Left kidney (tissue), 2 donors: ENCODE results near the gene GGNBP2. TPM values are rescaled to one million over a fixed set of nuclear protein-coding genes. Genes with fewer than 3 reads are reported as not detected.

Experiments
- DNase-seq: peaks from one replicate; pipeline ENCODE4 v3.0.0-alpha.2; 2013
- polyA plus RNA-seq: library from polyadenylated mRNA; unstranded; fragments of 120-200 nt; gene quantifications from one replicate; pipeline ENCODE4 v1.2.1, GENCODE V29; 2013; ENCODE audit not compliant: insufficient read length

GGNBP2 gene
- polyA plus RNA-seq, 1 donor: 112 TPM

DNA sequence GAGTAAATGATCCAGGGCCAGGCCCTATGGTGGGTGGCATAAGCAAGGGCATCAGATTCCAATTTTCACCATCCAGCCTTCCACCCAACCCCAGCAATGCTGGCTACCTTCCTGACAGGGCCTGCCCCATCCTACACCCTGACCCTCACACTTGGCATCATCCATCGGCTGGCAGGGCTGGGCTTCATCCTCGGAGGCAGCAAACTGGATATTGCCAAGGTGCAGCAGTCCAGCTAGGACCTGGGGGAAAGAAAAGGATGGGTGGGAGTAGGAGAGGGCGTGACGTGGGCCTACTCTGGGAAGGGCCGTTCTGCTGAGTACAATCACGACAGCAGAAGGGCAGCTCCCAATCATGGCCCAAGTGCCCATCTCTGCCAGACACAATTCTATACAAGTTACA lies 33.5 kb upstream of the GGNBP2 start:
- DNase-seq: no peak

DNA sequence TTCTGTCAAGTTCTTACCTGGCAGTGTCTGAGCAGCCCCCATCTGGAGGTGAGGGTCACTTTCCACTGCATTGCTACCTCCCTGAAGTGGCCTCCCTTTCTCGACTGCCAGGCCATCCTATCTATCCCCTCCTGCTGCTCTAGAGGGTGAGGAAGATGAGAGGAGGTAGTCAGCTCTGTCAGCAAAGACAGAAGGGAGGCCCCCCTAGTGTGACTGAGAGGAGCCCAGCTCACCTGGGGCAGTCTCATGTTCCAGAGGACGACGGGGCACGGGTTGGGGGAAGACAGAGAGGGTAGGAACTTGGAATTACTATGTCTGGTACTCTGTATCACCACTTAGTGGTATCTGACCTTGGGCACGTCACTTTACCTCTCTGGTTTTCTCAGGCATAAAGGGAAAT lies 32.1 kb upstream of the GGNBP2 start:
- no peak for DNase-seq

DNA sequence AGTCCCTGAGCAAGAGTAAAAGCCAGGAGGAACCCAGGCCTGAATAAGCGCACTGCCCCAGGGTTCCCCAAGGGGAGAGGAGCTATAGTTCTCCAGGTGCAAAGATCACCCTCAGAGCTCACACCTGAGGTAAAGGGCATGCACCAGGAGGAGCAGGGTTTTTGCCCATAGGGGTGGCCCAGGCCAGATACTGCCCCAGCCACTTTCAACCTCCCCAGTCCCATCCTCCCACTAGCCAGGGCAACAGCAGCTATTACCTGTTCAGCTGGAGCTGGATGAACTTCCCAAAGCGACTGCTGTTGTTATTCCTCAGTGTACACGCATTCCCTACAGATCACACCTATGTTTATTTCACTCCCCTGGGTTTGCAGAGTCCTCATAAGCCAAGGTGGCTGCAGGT lies 29.9 kb upstream of the GGNBP2 start:
- no peak for DNase-seq

DNA sequence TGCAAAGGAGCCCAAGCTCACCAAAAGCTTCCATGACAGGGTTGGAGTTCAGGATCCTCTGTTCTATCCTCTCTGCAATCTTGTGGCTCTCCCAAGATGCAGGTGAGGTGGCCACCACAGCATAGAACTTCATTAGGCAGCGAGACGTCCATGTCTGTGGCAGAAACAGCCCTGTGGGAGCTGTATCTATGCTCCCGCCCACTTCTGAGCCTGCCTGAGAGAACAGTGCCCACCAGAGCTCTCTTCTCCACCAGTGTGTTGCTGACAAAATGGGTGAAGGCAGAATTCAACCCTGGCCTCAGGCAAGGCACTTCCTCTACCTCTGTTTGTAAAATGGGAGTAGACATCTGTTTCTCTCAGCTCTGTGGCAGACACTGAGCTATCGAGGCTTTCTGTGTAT lies 28.9 kb upstream of the GGNBP2 start:
- no peak for DNase-seq

DNA sequence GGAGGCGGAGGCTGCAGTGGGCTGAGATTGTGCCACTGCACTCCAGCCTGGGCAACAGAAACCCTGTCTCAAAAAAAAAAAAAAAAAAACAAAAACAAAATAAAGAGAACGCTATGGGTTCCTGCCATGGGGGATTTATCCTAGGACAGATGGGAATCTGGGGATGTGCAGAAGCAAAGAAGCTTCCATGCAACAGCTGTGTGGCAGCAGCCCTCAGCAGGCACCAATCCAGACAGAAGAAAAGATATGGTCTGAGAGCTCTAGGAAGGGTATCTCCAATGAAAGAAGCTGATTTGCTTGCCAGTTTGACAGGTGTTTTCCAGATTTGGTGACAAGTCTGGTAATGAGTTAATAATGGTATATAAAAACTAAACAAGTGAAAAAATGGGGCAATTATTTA lies 21.6 kb upstream of the GGNBP2 start:
- DNase-seq: no peak

DNA sequence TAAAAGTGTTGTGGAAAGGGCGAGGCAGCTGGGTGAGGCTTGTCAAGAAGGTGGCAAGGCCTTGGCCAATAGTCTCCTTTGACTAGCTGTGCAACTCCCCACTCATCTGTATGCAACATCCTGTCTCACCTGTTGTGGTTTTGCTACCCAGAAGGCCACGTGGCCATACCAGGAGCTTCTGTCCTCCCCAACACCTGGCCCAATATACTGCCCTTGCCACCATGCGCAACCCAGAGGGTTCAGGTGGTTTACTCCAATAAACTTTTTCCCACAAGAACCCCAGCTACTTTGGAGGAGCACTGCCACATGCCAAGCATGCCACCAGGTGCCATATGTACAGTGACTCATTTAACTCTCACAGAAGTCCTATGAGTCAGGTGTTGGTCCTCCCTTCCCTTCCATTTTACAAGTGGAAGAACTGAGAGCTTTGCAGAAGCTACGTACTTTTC lies 20.3 kb upstream of the GGNBP2 start:
- no peak for DNase-seq

DNA sequence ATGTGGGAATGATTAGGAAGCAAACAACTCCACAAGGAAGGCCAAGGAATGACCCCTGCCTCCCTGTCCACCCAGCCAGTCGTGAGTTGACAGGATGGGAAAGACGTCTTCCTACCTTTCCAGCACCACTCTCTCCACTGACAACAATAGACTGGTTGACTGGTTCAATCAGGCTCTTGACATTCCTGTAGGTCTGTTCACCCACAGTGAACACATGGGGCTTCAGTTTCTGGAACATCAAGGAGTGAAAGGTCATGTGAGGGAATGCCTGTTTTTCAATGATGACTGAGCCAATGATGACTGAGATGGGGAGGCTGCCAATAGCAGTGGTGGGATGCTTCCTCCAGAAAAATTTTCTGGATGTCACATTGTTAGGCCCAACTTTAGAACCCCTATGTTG lies 19.6 kb upstream of the GGNBP2 start:
- DNase-seq: no peak

DNA sequence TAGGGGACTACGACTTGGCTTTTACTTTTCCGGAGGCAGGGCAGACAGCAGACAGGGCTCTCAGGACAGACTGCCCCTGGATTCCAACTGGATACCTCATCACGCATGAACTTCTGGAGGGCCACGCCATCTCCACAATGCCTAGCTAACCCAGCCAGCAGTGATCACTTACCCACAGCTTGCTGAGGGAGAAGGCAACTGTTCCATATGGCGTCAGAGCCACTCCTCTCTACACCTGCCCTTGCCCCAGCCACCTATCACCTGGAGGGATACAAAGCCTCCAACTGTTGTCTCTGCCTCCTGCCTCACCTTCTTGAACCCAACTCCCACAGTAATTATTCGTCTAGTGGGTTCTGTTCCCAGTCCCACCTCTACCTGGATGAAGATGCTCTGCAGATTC lies 18.8 kb upstream of the GGNBP2 start:
- no peak for DNase-seq

DNA sequence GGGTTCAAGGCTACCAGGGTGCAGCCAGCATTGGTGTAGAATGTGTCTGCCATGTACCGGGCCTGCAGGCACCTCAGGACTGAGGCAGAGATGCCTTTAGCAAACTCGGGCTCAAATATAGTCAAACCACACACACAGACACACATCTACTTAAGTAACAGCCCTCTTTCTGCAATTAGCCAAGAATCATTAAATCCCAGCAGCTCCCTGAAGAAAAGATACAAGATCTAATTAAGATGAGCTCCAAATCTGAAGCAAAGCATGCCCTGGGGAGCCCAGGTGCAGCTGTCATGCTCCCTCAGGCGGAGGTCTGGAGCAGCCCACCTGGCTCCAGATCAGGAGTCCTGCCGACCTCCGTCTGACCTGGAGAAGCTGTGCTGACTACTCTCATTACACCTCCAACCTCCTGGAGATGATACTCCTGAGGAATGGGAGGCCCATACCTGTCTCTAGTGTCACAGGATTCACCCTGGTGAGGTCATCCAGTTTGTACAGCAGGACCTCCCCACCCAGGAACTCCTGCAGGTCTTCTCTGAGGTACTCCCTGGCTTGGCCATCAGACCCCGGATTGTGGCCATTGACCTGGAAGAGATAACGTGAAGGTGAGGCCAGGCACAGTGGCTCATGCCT lies 17.0 kb upstream of the GGNBP2 start:
- DNase-seq: no peak

DNA sequence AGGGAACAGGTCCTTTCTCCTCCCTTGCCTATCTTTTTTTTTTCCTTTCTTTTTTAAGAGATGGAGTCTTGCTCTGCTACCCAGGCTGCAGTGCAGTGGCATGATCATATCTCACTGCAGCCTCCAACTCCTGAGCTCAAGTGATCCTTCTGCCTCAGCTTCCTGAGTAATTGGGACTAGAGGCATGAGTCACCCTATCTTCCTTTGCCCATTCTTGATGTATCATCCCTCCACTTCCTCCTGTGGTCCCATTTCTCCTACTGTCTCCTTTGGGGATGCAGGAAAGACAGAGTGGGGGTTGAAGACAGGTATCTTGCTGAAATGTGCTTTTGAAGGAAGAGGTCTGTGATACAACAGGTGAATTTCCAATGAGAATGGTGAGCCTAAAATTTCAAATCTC lies 15.6 kb upstream of the GGNBP2 start:
- DNase-seq: no peak

DNA sequence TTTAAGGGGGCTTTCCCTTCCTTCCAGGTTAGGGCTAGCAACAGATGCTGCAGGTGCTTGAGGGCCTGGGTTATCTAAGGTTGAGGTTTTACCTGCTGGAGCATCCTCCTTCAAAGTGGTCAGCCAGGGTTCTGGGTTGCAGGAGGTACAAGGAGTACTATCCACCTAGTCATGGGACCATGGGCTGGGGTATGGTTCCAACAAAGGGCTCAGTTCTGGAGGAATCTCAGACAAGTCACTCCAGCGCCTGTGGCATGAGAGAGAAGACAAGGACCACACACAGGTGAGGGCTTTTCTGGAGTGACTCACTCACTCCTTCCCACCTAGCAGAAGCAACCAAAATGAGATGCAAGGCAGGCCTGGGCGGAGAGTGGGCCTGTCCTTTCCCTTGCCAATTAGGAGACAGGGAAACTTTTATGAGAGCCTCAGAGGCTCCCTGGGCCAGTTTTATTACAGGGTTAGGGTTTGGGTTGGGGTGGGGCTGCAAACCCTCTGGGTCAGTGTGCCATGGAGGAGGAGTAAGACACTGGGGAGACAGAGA lies 12.2 kb upstream of the GGNBP2 start:
- no peak for DNase-seq

DNA sequence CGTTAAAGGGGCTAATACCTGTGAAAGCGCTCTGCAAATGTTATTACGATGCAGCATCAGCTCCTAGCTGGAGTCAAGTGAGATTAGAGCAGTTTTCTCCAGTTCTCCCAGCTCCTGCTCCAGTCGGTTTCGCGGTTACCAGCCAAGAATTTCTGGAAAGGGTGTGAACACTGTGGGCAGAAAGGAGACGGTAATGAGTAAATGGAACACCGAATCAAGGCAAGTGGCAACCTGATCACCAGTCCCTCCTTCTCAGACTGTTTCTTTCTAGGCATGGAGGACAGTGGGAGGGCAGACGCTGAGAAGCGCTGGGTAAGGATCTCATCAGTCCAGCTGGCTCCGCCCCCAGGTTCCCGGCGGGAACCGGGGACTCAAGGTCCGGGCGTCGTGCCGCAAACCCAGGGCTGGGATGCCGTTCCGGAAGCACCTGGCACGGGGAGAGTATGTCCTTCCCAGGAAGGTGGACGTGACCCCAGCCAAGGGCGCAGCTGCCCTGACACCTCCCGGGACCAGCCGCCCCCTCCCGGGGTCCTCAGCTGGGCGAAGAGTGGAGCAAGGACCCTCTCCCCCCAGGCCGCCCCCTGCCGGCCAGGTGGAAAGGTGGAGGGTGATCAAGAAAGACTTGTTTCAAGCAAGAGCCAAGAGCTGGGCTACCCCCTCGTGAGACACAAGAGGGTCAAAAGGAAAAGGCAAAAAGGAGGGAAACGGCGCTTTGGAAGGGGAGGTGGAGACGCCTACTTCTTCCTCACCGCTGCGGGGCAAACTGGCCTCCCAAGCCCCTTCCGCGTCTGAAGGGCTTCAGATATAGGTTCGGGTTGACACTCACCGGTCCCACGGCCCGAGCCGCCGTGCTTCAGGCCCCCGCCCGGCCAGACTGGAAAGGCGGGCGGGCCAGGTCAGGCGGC lies 10.5 kb upstream of the GGNBP2 start:
- DNase-seq: peak; percentile 59

DNA sequence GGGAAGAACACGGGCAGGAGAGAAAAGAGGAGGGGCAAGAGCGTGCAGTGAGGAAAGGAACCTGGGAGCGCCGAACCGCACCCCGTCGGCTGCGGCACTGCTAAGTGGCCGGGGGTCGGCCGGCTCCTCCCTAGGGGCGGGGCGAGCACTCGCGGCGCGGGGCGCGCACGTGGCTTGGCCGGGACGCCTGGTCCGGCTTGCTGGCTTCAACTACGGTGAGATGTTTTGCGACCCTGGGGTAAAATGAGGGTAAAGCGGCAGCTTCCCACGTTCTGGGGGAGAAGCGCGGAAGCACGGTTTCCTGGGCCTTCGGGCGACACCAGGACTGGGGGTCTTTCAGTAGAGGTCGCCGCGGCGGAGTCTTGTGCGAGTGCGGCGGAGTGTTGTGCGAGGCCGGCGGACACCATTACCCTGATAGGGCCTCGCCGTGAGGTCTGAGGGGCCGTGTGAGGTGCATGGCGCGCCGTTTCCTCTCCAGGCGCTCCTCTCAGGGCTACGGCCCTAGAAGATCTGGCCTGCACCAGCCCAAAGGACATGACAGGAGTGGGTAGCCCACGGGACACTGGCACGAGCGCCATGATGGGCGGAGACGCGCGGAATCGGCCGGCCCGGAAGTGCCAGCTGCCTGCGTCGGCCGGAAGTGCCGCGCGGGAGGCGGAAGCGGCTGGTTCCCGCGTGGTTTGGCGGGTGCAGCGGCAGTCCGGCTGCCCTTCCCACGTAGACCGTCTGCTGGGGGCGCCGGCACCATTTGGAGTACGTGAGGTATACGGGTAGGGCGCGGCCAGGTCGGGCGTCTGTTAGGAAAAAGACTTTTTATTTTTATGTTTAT lies 9.7 kb upstream of the GGNBP2 start, which contains the start of the genes MYO19 and PIGW:
TSS of gene MYO19 (minus strand) at position 29 of the 829 bp plus-strand sequence. CDS start 2,330 bp downstream, outside the sequence.
TSS of gene PIGW (plus strand) at position 148 of the 829 bp plus-strand sequence. CDS start 2,115 bp downstream, outside the sequence.
- peak; percentile 81 for DNase-seq

DNA sequence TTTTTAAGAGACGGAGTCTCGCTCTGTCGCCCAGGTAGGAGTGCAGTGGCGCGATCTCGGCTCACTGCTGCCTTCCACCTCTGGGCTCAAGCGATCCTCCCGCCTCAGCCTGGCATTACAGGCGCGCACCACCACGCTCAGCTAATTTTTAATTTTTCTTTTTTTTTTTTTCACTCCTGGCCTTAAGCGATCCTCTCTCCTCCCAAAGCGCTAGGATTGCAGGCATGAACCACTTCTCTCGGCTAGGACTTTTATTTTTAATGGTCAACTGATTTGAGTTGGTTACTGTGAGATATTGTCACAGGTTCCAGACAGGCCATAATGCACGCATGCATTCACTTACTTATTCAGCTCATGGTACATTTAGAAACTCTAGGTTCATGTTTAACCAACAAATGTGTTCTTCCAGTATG lies 9.0 kb upstream of the GGNBP2 start:
- no peak for DNase-seq

DNA sequence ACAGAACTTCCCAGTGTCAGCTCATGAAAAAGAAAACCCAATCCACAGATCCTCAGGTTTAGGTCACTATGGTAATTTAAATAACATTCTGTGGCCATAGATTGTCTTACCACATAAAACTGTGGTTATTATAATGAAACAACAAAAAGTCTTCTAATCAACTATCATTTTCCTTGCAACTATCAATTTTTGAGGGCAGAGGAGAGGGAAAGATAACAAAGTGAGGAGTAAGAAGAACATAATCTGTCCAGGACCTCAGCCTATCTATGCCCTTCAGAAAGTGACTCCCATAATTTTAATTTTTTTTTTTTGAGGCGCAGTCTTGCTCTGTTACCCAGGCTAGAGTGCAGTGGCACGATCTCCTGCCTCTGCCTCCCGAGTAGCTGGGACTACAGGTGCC lies 4.0 kb upstream of the GGNBP2 start:
- no peak for DNase-seq

DNA sequence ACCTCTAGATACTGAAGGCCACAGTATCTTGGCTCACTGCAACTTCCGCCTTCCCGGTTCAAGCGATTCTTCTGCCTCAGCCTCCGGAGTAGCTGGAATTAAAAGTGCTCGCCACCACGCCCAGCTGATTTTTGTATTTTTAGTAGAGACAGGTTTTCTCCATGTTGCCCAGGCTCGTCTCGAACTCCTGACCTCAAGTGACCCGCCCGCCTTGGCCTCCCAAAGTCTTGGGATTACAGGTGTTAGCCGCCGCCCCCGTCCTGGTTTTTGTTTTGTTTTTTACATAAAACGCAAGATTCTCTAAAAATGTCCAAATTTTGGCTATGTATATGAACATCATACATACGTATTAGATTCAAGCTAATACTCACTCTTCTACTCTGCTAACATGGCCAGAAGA lies 2.0 kb upstream of the GGNBP2 start:
- no peak for DNase-seq

DNA sequence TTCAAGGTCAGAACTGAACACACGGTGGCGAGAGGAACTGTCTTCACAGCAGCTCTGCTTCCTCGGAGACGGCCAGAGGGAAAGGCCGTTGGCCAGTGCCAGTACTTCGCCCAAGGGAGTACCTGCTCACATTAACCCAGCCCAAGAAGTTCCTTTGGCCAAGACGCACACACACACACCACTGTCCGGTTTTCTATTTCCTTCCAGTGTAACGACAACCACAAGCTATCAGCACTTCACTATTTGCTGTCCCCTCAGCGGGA lies 744 bp upstream of the GGNBP2 start:
- DNase-seq: peak; percentile 41

DNA sequence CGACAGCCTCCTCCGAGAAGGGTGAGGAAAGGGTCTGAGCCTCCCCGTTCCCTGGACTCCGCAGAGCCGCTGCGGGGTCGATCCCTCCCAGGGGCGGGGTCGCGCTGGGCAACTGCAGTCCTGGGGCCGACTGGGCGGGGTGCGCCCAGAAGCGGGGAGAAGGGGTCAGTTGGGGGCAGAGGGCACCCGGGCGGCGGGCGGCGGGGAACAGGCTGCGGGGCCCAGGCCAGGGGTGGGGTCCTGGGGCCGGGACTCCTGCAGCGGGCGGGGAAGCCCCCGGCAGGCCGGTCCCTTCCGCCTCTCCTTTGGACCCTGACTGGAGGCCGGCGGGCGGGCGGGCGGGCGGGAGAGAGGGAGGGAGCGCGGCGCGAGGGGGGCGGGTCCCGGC lies 352 bp downstream of the GGNBP2 start:
- no peak for DNase-seq

DNA sequence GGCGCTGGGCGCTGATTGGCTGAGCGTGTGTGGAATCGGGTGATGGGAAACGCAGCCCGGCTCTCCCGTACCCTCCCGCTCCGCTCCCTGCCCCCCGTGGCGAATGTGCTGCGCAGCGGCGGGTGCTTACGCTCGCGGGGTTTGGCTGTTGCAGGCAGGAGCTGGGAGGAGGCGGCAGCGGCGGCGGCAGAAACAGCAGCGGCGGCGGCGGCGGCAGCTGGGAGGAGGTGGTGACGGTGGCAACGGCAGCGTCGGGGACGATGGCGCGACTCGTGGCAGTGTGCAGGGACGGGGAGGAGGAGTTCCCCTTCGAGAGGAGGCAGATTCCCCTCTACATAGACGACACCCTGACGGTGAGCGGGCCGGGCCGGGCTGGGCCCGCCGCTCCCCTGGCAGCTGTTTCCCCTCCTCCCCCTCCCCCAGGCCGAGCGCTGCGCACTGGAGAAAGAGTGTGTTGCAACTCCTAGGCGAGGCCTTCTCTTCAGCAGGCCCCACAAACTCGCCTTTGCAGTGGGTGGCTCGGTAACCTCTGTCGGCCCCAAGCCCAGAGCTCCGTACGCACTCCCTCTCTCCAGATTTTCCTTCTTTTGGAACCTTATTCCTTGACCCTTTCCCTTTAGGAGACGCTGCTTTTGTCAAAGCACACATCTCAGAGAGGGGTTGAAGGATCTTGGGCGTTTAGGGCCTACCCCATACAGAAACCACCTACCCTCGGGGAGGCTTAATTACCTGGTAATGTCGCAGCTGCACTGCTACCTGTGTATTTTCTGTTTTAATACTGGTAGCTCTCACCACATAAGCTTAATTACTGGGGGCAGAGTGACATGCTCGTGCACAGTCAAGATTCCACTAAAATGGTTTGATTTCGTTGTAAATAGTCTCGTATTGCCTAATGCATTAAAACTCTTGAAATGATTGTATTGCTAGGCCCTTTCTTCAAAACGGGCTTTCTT lies 1.0 kb downstream of the GGNBP2 start:
- DNase-seq: peak; percentile 97

DNA sequence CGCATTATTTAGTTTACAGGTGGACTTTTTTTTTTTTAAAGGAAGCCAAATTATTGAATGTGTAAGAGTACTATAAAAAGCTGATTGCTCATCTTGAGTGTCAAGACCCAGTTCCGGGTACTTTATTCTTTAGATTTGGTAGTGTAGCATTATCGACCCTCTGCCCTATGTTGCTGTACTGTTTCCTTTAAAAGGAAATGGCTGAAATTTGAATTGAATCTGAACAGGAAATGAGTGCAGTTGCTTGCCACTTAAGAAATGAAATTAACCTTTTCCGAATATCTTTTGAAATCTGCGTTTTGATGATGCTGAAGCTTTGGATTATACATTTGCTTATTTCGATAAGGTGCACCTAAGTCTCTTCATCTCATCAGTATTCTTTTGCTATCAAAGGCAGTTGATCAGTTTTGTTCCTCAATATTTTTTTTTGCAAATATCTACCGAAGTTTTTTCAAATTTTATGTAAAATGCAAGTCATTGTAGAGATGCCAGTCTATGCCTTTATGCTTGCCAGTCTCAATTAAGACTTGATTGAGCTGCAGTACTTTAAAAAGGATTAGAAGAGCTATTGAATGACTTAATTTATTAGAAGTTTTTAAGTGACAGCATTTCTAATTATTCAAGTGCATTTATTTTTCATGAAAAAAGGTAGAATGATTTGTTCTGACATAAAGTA lies 1.8 kb downstream of the GGNBP2 start:
- DNase-seq: no peak

DNA sequence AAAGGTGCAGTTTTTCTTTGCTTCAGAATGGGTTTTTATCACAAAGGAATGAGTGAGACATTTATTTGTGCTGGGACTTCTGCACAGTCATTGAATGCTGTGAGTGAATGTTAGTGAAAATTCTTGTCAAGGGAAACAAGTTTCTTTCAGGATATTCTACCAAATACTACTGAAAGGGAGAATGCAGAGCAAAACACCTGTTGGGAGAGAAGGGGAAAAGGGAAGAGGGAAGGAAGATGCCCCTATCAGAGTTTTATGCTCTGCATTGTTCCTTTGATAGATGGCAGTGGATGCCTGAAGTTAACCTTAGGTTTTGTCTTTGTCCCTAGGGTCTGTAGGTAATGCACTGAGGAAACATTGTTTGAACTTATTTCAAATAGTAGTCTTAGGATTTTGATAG lies 3.1 kb downstream of the GGNBP2 start:
- no peak for DNase-seq
